Activated effector memory CD4-positive, alpha-beta T cell treated with anti-CD3 and anti-CD28 coated beads, Interleukin-2, amount 50 U/mL, for 16 hours (primary cell): ENCODE results near the gene SHROOM3.
"Not testable (repeated sequence)": the region's sequence is repeated elsewhere in the genome, so short reads cannot be mapped to it uniquely, and the experiment has no call there.

Experiments
- DNase-seq: peaks from one replicate; pipeline ENCODE4 v3.0.0-alpha.2; 2020

The SHROOM3 gene

DNA sequence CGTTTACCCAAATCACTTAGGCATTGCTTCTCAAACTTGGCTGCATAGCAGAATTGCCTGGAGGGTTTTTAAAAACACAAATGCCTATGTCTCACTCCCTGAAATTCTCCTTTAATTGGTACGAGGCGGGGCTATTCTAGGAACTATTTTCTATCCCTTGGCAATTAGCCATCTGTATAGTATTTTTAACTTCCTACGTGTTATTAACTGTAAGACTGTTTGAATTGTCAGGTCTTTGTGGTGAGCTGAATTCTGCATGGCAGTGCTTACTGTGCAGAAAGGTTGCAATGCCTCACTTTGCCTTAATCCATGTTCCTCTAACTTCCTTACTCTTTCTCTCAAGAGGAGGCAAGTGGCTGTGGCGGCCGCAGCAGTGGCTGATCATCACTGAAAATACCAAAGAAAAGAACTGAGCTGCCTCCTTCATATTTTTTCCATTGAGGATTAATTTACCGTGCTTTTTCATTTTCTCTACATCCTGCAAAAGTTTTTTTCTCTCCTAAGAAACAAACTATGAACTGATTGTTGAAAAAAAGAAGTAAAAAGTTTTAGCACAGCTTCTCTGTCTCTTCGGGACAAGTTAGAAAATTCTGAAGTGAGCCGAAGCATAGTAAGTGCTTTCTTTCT is at the start of gene SHROOM3:
SHROOM3 (plus strand) TSS at position 329 of the 627 bp plus-strand sequence. CDS start 824 bp downstream, outside the sequence.
- no peak for DNase-seq

DNA sequence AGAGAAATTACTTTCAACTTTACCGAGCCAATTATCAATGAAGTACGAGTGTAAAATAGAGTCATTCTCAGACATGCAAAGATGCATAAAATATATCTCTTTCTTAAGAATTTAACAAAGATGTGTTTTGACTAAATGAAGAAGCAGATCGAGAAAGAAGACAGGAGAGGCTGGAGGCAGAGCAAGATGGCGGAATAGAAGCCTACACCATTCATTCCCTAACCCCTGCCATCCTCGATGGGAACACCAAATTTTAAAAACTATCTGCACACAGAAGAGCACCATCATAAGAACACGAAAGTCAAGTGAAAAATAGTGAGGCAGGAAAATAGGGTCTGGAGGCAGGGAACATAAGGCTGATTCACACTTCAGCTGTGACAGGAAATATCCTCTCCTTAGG is 49.1 kb upstream of the SHROOM3 start:
- no peak for DNase-seq

DNA sequence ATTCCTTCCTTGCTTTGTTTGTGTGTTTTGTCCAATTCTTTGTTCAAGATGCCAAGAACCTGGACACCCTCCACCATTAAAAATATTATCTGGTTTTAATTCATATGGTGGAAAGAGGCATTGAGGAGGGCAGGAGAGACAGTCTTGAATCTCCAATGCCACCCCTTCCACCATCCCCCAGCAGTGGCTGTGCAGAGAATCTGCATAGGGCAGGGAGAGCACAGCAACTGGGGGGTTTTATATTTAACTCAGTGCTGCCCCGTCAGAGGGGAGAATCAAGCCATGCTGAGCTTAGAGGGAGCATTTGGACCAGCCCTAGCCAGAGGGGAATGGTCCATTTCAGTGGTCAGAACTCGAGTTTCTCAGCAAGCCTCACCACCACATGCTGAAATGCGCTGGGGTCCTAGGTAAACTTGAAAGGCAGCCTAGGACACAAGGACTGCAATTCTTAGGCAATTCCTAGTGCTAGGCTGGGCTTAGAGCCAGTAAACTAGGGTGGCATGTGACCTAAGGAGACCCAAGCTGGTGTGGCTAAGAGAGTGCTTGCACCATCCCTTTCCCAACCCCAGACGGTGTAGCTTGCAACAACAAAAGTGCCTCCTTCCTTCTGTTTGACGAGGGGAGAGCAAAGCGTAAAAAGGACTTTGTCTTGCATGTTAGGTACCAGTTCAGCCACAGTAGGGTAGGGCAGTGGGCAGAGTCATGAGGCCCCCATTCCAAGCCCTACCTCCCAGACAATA is 48.3 kb upstream of the SHROOM3 start:
- no peak for DNase-seq

DNA sequence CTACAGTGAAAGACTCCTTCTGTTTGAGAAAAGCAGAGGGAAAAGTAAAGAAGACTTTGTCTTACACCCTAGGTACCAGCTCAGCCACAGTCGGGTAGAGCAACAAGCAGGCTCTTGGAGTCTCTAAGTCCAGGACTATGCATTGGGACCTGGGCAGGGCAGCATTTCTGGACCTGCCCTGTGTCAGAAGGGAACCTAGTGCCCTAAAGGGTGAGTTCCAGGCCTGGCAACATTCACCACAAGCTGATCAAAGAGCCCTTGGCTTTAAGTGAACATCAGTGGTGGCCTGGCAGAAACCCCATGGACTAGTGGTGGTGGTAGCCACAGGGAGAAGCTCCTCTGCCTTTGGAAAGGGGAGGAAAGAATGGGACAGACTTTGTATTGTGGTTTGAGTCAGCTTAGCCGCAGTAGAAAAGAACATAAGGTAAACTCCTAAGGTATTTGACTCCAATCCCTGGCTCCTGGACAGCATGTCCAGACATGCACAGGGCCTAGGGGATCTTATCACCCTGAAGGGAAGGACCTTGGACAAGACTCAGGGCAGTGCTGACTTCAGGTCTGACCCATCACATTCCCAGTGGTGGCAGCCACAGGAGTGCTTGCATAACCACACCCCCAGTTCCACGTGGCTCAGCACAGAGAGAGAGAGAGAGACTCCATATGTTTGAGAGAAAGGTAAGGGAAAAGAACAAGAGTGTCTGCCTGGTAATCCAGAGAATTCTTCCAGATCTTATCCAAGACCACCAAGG is 46.7 kb upstream of the SHROOM3 start:
- DNase-seq = no peak

DNA sequence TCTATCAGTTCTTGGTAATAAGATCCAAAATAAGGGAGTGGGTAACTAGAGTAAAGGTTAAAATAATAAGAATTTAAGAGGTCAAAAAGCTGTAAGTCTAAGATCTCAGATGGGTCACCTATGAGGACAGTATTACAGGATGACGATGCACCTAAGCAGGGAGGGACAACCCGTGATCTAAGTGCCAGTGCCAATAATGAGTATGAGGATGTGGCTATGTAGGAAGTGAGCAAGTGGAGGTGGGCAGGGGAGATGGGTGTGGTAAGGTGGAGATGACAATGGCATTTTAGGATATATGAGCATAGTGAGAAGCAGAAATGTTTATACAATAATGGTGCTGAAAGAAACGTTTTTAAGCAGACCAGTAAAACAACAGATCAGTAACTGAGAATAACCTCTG is 33.4 kb upstream of the SHROOM3 start:
- DNase-seq = no peak

DNA sequence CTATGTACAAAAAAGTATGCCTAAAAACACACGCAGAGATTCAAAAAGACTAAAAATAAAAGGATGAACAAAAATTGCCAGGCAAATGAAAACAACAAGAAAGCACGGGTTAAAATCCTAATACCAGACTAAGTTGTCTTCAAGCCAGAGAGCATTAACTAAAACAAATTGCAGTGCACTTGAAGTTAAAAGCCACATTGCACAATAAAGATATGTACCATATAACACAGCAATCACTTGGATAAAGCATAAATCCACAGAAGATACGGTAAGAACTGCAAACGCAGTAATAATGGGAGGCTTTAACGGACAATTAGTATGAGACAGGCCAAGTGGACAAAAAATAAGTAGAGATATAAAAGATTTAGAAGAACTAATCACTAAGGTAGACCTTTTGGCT is 28.9 kb upstream of the SHROOM3 start:
- DNase-seq = no peak

DNA sequence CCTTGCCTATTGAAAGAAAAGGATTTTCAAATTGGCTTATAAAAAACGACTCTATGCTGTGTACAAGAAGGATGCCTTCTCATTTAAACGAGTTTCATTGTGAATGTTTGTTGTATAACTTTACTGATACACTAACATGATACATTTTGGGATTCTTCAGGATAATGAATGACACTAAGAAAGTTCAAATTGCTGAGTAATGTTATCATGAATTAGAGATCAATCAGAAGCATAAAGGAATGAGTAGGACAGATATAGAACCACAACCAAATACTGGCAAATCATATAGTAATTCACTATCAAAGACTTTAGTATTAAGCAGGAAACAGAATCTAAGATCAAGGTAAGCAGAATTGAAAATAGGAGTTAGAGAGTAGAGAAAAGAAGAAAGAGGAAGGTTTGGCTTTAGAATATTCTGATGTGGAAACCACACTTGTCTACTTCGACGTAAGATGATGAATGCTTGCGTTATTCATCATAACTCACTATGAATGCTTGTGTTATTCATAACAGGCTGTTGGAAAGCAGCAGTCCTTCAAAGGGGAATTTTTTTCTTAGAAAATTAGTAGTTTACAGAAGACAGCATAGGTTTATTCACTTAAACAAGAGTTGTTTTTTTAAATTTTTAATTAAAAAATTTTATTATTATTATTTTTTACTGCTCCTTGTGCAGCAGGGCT is 27.4 kb upstream of the SHROOM3 start:
- DNase-seq = no peak

DNA sequence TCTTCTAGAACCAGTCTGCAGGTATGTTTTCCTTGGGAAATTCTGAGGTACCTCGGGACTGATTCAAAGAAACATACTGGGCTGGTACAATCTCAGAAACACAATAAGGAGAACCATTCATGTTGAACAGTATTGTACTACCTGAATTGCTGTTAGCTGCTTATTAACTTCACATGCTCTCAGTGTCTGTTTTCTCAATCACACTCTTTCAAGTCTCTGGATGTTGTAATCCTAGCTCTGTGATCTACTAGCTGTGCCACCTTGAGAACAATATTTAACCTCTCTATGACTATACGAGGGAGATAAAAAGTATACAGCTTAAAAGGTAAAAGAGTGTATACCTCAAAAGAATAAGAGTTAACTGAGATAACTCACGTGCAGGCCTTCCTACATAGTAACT is 24.4 kb upstream of the SHROOM3 start:
- DNase-seq = no peak

DNA sequence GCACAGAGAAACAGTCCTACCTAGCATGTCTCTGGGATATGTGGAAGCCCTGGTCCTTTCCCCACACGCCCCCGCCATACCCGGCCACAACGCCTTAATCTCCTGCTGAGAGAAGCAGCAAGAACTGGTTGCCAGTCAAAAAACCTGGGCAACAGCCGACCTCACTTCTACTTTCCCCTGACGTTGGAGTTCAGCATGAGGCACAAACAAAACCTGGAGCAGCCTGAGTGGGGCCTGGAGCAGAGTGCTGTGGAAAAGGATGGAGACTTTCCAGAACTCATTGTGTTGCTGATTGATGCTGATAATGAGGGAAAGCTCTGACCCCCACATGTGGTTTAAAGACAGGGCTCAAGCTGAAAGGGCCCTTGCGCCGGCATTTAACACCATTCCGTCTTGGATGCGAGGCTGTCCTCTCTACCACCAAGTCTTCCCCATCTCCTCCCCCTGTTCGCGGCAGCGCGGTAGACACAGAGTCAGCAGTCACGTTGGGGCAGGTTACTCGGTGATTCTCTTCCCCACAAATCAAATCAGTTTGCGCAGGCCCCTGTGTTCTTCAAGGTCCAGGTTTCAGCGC is 14.8 kb upstream of the SHROOM3 start:
- no peak for DNase-seq

DNA sequence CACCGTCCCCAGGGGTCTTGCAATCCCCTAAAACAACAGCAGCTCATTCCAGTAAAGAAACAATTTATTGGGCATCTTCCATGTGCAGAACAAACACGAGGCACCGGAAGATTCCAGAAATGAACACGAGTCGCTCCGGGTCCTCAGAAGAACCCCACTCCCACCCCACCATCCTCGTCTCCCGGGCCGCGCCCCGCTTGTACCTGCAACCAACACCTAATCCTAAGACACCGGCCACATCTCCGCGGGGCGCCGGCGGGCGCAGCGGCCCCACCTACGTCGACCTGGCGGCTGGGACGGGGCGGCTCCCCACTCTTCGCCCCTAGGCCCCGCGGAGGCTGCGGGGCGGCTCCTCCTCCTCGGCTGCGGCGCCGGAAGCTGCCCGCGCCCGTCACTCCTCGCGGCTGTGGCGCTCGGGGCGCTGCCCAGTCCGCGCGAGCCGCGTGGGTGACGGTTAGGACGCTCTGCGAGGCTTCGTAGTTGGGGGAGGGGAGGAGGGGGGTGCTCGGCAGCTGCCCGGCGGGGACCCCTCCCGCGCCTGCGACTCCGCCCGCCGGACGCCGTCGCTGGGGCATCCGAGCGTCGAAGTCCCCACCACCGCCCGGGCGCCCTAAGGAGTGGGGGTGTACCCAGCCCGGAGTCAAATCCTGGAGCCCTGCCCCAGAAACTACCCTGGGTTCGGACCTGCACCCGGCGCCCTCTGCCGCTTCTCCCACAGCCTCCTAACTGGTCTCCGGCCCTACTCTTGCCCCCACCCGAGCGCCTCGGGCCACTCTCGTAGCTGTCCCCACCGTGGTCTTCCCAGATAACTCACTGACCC is 14.1 kb upstream of the SHROOM3 start, which contains the start of gene CCDC158:
CCDC158 (minus strand) TSS at position 380 of the 820 bp plus-strand sequence. CDS start 17,934 bp downstream, outside the sequence.
- DNase-seq = no peak

DNA sequence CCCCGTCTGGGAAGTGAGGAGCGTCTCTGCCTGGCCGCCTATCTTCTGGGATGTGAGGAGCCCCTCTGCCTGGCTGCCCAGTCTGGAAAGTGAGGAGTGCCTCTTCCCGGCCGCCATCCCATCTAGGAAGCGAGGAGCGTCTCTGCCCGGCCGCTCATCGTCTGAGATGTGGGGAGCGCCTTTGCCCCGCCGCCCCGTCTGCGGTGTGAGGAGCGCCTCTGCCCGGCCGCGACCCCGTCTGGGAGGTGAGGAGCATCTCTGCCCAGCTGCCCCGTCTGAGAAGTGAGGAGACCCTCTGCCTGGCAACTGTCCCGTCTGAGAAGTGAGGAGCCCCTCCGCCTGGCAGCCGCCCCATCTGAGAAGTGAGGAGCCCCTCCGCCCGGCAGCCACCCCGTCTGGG is 11.9 kb upstream of the SHROOM3 start:
- DNase-seq = not testable (repeated sequence)

DNA sequence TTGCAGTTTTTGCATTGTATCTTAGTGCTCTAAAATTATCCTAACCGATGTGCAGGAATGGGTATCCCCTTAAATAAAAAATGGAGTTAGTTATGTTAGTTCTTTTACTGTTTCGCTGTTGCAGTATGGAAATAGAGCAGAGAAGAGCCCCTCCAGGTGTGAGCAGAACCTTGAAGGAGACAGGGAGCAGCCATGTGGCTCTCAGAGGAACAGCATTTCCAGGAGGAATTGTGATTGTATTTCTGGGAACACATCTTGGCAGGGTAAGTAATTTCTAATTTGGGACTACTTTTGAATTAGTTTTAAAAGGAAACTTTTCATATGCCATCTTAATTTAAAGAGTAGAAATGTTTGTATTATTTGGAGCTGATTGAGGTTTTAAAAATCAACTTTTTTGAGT is 8.8 kb upstream of the SHROOM3 start:
- no peak for DNase-seq

DNA sequence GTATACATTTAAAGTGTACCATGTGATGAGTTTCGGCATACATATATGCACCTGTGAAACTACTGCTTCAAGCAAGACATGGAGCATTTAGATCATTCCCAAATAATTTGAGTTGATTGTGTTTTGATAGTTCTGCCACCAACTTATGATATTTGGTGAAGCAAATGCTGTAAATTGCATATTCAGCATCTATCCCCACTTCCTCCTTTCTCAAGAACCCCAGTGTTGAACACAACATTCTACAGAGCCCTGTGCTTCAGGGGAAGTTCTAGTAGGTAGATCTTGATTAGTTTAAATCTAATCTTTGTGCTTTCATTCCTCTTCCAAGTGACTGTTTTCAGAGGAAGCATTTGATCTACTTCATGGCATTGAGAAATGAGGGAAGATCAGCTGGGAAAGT is 5.4 kb upstream of the SHROOM3 start:
- DNase-seq = no peak

DNA sequence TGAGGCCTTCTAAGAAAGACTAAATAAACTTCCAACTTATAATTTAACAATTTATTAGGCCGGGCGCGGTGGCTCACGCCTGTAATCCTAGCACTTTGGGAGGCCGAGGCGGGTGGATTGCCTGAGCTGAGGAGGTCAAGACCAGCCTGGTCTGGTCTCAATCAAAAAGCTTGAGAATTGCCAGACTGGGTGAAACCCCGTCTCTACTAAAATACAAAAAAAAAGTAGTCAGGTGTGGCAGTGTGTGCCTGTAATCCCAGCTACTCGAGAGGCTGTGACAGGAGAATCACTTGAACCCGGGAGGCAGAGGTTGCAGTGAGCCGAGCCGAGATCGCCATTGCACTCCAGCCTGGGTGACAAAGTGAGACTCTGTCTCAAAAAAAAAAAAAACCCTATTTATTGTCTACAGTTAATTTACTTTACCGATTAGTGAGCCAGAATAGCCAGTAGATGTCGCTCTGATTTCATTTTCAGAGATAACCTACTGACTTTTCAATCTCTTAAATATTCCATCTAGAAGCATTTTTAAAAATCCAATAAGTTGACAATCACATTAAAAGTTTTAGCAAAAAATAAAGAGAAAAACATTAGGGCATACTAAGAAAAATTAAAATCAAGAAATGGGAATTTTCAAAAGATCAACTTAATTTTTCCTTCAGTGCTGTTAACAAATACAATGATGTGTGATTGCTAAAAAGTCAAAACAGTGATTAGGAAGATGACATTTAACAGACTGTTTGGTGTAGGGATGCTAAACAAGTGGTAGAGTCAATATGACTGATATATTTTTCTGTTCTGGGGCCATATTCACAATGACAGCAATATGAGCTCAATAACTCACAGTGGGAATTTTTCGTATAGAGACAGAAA is 4.3 kb upstream of the SHROOM3 start:
- DNase-seq = no peak

DNA sequence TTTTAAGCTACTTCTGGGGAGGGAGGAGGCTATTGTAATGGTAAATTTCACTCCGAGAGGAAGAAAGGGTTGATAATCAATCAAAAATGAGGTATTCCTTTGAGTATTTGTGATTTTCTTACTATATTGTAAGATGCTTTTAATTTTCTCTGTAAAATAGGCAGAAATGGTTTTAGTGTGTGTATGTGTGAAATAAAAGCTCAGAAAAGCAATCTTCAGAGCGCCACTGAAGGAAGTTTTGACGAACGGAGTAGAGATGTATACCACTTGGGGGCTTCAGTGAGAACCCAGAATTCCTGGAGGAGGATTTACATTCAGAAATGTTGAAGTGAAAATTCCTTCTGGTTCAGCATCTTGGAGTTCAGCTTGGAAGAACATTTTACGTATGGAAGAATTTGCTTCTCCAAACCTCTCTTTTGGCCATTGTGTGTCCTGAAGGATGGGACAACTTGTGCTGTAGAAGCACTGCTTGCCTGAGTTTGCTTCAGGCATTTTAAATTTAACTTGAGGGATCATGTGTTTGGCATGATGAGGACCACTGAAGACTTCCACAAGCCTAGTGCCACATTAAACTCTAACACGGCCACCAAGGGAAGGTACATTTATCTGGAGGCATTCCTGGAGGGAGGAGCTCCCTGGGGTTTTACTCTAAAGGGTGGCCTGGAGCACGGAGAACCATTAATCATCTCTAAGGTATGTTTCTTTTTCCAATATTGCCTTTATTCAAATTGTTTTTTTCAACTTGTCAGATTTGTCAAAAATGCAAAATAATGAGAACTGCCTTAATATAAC is 695 bp downstream of the SHROOM3 start:
- no peak for DNase-seq

DNA sequence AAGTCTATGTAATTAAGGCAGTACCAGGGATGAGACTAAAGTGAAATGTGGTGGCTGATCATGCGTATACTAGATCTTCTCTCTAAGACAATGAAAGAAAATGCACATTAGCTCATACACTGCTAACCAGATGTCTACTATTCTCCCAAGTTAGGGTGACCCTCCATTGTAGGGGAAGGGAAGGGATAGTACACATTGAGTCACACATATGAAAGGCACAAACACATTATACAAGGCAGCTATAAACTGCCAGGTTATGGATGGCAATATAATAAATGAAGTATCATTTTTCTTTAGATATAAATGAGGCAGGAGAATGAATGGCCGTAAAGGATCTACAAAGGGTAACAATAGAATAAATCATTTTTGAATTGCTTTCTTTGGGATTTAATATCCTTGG is 4.5 kb downstream of the SHROOM3 start:
- DNase-seq = no peak

DNA sequence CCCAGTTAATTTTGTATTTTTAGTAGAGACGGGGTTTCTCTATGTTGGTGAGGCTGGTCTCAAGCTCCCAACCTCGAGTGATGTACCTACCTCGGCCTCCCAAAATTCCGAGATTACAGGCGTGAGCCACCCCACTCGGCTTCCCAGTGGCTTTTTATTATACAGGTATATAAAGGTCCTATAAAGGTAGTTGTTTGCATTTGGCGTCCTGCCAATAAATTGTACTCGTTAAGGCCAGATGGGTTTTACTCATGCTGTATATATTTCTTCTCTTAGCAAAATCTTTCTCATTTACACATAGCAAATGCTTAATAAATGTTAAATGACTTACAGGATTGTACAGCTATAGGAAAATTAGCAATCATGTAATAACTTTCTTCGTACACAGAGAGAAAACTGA is 6.9 kb downstream of the SHROOM3 start:
- DNase-seq = no peak

DNA sequence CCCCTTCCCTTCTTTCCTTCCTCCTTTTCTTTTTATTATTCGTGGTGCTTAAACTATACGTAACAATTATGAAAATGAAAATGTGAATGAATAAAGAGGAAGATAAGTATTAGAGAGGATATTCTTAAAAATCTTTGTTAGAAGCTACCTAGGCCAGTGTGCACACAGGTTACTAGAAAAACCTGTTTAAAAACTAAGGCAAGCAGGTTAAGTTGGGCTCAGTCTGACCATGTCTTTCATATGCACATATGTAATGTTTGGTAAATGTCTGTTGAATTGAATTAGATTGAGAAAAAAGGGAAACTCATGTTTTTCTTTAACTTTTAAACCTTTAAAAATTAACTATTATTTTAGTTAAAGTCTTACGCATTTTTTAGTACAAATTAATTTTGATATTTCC is 7.8 kb downstream of the SHROOM3 start:
- no peak for DNase-seq

DNA sequence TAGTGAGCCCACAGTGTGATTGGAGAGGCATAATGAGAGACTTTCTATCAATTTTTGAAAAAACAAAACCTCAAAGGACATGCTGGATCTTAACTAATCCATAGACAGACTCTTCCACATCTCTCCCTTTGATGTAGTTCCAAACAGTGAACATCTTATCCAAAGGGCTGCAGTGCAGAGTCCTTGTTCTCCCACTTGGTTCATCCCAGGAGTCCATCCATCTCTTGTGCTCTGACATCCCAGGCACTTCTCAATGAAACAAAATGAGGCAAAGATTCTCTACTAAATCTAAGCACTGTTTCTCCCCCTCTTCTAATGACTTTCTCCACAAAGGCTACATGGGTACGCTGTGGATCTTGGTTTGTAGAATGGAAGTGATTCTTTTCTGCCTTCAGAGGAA is 8.3 kb downstream of the SHROOM3 start:
- no peak for DNase-seq

DNA sequence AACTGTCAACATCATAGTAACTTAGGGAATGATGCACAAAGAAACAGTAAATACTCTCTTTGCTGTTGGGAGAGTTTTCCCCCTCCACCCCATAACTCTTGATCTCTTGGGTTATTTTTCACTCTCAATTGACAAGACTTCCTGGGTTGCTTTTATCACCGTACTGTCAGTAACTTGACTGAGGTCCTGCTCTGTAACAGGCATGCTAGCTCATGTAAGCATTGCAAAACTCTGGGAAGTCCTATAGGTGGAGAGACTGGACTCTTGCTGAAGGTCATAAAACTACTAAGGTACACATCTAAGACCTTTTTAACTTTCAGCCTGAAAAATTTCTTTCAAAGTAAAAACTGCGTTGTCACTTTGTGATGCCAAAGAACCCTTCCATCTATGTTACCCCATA is 10.9 kb downstream of the SHROOM3 start:
- DNase-seq = no peak
